GM19452 (cell line): Measurements from ENCODE around the gene RABL2B.

Source experiments
- ATAC-seq: cut with Tn5 transposase; IDR thresholded peaks from one replicate; pipeline ENCODE4 v1.9.1; 2021; ENCODE audit not compliant: unreplicated experiment

The RABL2B gene

GRCh38 chr22:50738649-50739227 lies 44.7 kb downstream of the RABL2B start:
- ATAC-seq = no peak

GRCh38 chr22:50737728-50738648 lies 45.4 kb downstream of the RABL2B start, which contains the start of gene ACR:
ACR (plus strand) TSS chr22:50738204; CDS start chr22:50738236, 32 bp downstream.
- ATAC-seq = no peak

DNA sequence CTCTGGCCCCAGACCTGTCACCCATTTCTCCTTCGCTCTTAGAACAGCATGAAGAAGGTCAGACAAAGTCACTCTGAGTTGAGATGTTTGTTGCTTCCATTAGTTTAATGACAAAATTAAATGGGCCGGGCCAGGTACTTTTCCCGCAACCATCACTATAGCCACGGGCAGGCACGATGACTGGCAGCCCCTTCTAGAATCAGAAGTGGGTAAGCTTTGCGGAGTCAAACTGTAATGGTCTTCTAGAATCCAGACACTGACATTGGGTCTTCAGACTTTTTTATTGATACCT lies 47.8 kb downstream of the RABL2B start:
- no peak for ATAC-seq

- no peak for ATAC-seq
Observed at GRCh38 chr22:50734986-50735738, 48.3 kb downstream of the RABL2B start.

DNA sequence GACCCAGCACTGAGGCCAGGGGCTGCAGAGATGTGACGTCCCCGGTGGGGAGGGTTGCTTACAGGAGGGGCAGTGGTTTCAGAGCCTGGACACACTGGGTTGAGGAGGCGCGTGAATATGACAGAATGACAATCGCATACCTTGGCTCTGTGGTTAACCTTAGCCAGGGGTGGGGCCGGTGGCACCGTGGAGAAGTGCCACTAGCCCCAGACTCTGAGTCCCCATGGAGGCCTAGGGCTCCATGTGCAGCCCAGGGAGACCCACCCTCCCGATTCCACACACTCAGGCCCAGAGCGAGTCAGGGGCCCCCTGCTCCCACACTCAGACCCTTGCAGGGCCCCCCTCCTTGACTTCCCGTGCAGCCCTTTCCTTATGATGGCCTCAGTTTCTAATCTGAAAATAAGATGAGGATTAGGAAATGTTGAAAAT lies 49.1 kb downstream of the RABL2B start:
- no peak for ATAC-seq

DNA sequence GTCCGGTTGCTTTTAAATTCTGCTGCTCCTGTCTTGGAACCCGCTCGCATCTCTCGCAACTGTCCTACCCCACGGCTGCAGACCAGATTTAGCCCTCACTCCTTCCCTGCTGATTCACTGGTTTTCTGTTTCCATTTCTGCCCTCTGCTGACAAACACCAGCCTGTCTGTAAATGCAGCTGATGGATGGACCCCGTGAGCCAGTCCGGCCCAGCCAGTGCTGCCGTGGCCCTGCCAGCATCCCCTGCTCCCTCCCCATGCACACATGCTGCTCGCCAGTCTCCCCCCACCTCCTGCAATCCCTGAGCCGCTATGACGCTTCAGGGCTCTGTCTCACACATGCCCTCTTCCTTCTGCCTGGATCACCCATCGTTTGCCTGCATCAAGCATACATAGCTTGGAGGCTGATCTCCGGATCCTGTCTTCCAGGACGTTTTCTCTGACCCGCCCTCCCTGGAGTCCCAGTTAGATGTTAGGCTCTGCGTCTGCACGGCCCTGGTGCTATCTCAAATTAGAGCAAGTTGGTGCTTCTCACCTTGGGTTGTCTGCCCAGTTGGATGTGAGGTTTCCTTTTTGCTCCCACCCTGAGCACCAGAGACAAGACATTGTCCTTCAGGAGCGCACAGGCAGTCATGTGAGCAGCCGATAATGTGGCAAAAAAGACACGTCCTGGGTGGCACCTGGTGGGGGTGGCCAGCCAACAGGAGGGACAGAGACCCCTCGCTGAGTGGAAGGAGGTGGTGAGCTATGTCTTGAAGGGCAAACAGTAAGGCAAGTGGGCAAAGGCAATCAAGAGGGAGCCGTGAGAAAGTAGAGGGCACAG lies 49.7 kb downstream of the RABL2B start:
- no peak for ATAC-seq

- ATAC-seq = no peak
Observed at GRCh38 chr22:50732681-50733080, 50.8 kb downstream of the RABL2B start.

- no peak for ATAC-seq
Observed at GRCh38 chr22:50731811-50732624, 51.4 kb downstream of the RABL2B start.

DNA sequence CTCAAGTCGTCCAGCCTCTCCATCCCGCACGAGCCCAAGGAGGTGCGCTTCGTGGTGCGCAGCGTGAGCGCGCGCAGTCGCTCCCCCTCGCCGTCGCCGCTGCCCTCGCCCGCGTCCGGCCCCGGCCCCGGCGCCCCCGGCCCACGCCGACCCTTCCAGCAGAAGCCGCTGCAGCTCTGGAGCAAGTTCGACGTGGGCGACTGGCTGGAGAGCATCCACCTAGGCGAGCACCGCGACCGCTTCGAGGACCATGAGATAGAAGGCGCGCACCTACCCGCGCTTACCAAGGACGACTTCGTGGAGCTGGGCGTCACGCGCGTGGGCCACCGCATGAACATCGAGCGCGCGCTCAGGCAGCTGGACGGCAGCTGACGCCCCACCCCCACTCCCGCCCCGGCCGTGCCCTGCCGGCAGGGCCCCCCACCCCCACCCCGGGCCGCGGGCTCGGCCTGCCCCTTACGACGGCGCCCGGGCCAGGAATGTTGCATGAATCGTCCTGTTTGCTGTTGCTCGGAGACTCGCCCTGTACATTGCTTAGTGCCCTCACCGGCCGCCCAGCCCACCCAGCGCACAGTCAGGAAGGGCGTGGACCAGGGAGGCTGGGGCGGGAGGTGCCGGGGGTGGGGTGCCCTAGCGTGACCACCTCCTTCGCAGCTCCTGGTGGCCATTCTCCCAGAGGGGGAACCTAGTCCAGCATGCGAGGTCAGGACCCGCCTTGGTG lies 52.3 kb downstream of the RABL2B start:
- no peak for ATAC-seq

DNA sequence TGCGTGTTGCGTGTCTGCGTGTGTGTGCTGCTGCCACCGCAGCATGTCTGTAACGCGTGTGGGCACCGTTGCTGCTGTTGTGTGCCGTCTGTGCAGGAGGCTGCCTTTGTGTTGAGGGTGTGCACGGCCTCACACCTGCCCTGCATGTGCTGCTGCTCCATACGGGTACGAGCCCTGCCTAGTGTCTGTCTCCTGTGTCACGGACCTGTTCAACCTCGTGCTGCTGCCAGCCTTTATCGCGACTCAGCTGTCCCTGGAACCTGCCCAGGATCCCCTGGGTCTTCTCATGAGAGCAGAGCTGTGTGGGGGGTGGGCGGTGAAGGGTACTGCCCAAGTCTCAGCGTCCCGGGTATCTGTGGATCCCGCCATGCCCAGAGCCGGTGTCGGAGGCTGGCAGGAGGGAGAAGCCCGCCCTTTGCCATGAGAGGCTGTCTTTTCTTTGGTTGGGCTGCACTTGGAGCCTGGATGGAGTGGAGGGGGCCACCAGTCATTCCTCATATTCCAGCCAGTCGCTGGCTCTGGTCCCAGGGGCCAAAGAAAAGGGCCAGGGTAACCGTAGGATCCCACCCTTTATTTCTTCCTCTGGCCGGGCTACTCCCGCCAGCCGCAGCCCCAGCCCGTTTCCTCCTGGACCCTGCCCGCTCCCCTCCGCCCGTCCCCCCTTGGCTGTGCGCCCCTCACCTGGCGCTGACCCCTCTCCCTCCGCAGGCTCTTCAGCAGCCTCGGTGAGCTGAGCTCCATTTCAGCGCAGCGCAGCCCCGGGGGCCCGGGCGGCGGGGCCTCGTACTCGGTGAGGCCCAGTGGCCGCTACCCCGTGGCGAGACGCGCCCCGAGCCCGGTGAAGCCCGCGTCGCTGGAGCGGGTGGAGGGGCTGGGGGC lies 53.2 kb downstream of the RABL2B start:
- ATAC-seq = no peak

- no peak for ATAC-seq
Observed at GRCh38 chr22:50729391-50730012, 53.9 kb downstream of the RABL2B start.

DNA sequence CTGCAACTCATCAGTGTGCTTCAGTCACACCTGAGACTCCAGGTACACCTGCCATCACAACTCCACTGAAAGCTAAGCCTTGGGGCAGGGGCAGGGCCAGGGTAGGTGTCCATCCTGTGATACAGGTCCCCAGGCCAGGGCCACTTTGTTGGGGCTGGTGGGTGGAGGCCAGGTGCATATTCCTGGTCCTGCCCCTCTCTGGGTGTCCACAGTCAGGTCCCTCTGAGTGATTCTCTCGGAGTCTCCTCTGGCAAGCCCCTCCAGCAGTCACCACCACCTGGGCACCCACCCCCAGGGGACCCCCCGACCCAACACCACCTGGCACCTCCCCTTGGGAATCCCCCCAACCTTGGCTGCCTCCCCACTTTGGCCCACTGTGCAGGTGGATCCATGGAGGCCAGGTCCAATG lies 54.9 kb downstream of the RABL2B start:
- ATAC-seq = no peak

DNA sequence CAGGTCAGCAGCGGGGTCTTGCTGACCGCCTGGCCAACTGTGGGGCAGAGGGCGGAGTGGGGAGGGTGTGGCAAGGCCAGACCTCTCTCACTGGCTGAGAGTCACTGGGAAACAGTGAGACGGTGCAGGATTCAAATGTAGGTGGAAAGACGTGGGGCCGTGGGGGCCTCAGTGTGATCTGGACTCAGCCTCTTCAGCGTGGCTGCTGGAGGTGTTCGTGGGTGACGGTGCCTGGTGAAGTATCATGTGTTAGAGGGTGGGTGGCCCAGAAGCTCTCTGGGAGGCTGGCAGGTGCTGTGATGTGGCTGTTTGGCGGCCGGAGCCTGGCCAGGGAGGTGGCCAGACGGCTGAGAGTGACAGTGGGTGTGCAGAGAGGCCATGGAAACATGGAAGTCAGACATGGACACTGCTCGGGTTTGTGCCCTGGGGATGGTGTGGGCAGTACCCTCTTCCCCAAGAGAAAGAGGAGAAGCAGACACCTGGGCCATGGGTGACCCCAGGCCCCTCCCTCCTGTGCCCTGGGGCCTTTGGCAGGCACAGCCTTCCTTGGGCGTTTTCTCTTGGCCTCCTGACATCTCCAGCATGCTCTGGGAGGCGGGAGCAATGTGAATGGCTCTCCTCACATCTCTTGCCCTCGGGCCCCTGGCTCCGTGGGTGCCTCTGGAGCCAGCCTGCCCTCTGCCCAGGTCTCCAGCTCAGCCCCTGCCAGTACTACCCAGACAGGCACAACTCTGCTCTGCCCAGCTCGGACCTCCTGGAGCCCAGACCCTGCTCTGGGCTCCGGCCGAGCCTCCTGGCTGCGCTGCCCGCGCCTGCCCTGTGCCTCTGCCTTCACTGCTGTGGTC lies 55.5 kb downstream of the RABL2B start:
- ATAC-seq = no peak

DNA sequence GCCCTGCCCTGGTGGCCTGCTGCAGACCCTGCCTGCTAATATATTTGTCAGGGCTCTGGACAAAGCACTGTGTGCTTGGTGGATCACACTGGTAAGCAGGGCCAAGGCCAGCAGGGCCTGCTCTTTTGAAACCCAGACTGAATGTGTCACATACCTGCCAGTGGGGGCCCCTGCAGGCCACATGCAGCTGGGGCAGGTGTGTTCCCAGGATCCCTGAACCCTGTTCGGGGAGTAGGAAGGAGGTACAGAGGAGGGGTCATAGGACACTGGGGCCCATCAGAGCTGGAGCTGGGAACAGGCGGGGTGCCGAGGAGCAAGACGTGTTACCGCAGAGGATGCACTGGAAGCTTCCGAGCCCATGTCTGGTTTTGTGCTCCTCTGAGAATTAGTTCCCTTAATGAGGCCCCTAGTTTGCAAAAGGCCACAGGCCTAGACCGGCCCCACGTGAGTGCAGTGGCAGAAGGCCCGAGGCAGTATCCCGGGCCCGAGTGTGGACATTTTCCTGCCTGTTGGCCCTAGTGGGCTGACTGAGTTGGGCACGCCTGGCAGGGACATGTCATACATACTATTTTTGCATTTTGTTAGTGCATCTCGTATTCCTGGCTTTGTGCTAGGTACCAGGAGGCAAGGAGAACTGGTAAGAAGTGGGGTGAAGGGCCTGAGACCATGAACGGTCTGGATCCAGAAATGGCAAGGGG lies 56.6 kb downstream of the RABL2B start:
- no peak for ATAC-seq

DNA sequence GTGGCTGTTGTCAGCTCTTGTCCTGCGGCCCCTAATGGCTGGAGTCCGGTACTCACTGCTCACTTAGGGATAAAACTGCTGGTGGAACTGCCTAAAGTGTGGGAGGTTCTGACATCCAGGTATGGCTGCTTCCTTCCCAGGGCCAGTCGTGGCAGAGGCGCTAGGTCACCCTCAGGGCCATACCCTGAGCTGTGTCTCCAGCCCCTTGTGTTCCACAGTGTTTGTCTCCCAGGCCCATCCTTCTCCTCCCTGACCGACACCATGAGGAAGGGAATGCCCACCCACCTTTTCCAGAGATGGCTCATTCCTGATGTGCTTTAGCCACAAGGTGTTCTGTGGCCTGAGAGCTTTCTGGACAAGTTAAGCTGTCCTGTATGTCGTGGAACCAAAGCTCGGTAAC lies 57.8 kb downstream of the RABL2B start:
- ATAC-seq = no peak

DNA sequence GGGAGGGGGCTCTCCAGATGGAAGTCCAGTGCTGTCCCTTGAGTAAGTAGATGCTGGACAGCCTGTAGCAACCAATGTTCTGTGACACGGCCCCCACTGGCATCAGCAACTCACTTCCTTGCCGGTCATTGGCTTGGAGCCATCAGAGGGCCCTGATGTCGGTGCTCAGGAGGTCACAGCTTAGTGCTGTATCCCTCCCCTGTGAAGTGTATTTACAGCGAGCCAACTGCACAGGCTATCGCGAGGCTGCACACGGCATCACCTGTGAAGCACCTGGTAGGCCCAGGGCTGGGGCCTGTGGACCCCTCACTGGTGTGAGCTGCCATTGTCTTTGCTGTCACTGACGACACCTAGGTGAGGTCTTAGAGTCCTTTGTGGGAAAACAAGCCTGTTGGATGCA lies 58.8 kb downstream of the RABL2B start:
- no peak for ATAC-seq

DNA sequence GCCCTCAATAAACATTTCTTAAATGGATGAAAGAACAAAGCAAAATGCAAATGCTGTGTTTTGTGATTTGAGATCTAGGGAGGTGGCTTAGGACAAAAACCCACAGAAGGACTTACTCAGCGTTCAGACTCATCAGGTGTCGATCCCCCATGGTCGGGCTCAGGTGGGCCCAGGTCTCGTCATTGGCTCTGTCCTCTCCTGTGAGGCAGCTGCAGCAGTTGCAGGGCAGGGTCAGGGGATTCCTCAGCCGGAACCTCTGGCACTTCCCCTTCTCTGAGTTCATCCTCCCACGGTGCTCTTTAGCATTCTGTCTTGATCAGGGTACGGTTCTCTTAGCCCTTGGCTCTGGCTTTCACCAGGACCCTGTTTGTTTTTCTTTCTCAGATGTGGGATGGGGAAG lies 59.4 kb downstream of the RABL2B start:
- ATAC-seq = no peak
